Activated CD4-positive, CD25-positive, alpha-beta regulatory T cell treated with anti-CD3 and anti-CD28 coated beads, Interleukin-2, amount 50 U/mL, for 24 hours (primary cell): ENCODE data around the gene PEAR1.

Experiments
- ATAC-seq, 2 donors: fragments of 150-1000 bp; cut with Tn5 transposase; one replicate each; pipeline ENCODE4 v1.10.0; 2021; ENCODE audit warnings: mild to moderate bottlenecking in 1 of 2, moderate library complexity in 1 of 2

PEAR1 gene

GRCh38 chr1:156859523-156860112 lies 33.9 kb upstream of the PEAR1 start:
- ATAC-seq, result peak; percentile 12 to 15

- peak; percentile 53 to 60 for ATAC-seq
These were observed 33.3 kb upstream of the PEAR1 start for GRCh38 chr1:156860113-156860627.

- peak; percentile 69 to 73 for ATAC-seq
These were observed 32.7 kb upstream of the PEAR1 start, which contains the start of gene NTRK1 for GRCh38 chr1:156860628-156861423. Gene NTRK1 (plus strand): TSS chr1:156860865. CDS start chr1:156860935, 70 bp downstream.

GRCh38 chr1:156862584-156862983 lies 30.9 kb upstream of the PEAR1 start:
- no peak for ATAC-seq

GRCh38 chr1:156862997-156863599 lies 30.4 kb upstream of the PEAR1 start:
- peak; percentile 19 to 37 for ATAC-seq

- ATAC-seq, result no peak
These were observed 29.9 kb upstream of the PEAR1 start for GRCh38 chr1:156863631-156864030.

- ATAC-seq, result no peak
These were observed 28.7 kb upstream of the PEAR1 start for GRCh38 chr1:156864796-156865195.

GRCh38 chr1:156865258-156865657 lies 28.3 kb upstream of the PEAR1 start:
- ATAC-seq, result no peak

GRCh38 chr1:156865865-156866248 lies 27.7 kb upstream of the PEAR1 start:
- ATAC-seq, result no peak

GRCh38 chr1:156866249-156866909 lies 27.1 kb upstream of the PEAR1 start:
- ATAC-seq, result no peak

- ATAC-seq, result no peak
These were observed 25.2 kb upstream of the PEAR1 start for GRCh38 chr1:156868341-156868740.

GRCh38 chr1:156869455-156869854 lies 24.1 kb upstream of the PEAR1 start:
- ATAC-seq, result no peak

GRCh38 chr1:156873659-156874058 lies 19.9 kb upstream of the PEAR1 start:
- ATAC-seq, result no peak

- ATAC-seq, result no peak
These were observed 19.4 kb upstream of the PEAR1 start for GRCh38 chr1:156874142-156874541.

GRCh38 chr1:156874572-156875340 lies 18.8 kb upstream of the PEAR1 start:
- ATAC-seq, result no peak

- no peak for ATAC-seq
These were observed 18.2 kb upstream of the PEAR1 start for GRCh38 chr1:156875341-156875615.

- ATAC-seq, result no peak
These were observed 17.2 kb upstream of the PEAR1 start for GRCh38 chr1:156876281-156876680.

GRCh38 chr1:156877433-156878170 lies 15.9 kb upstream of the PEAR1 start:
- ATAC-seq, result no peak

- ATAC-seq, result no peak
These were observed 13.6 kb upstream of the PEAR1 start for GRCh38 chr1:156879876-156880275.

GRCh38 chr1:156880473-156880872 lies 13.0 kb upstream of the PEAR1 start:
- ATAC-seq, result no peak

GRCh38 chr1:156881101-156881500 lies 12.4 kb upstream of the PEAR1 start:
- no peak for ATAC-seq

GRCh38 chr1:156881663-156882062 lies 11.9 kb upstream of the PEAR1 start:
- no peak for ATAC-seq
